Keratinocyte (primary cell): ENCODE results near the gene SNTB2. TPM values are rescaled to one million over a fixed set of nuclear protein-coding genes. Genes with fewer than 3 reads are reported as not detected.

Experiments
- DNase-seq: peaks from one replicate; pipeline ENCODE4 v3.0.0-alpha.2; 2011; ENCODE audit warnings: low read depth, missing footprints, low spot score
- FAIRE-seq: peaks from 2 replicates; lab custom pipeline; 2011; peaks lifted over from hg19 to GRCh38; lab: Jason Lieb, UNC
- H2AFZ ChIP-seq: 2 replicates; pipeline ENCODE4 v1.6.0; 2012; ENCODE audit warnings: low read length, control low read depth, inconsistent platforms; ENCODE audit not compliant: control insufficient read depth
- H3K27ac ChIP-seq: 2 replicates; pipeline ENCODE4 v1.5.1; 2011; ENCODE audit warnings: low read length; ENCODE audit not compliant: control insufficient read depth, insufficient read depth
- H3K27me3 ChIP-seq: 3 replicates; pipeline ENCODE4 v1.6.0; 2011; ENCODE audit warnings: low read length; ENCODE audit not compliant: control insufficient read depth, insufficient read depth; ENCODE audit errors: extremely low read depth
- H3K36me3 ChIP-seq, 2 experiments: 2 replicates in 1 of 2; 3 replicates in 1 of 2; pipeline ENCODE4 v1.5.1; 2011; ENCODE audit warnings: low read length in 2 of 2, mild to moderate bottlenecking in 1 of 2; ENCODE audit not compliant: control insufficient read depth in 2 of 2, insufficient read depth in 2 of 2; ENCODE audit errors: extremely low read depth in 1 of 2
- H3K4me1 ChIP-seq: 3 replicates; pipeline ENCODE4 v1.5.1; 2011; ENCODE audit warnings: low read length; ENCODE audit not compliant: control insufficient read depth, insufficient read depth; ENCODE audit errors: extremely low read depth
- H3K4me2 ChIP-seq: 3 replicates; pipeline ENCODE4 v1.6.0; 2011; ENCODE audit warnings: low read depth, low read length; ENCODE audit not compliant: control insufficient read depth, insufficient read depth; ENCODE audit errors: extremely low read depth
- H3K4me3 ChIP-seq, 3 experiments: fragments of 200-600 bp in 1 of 3; sonication (generic) in 1 of 3; 2 replicates in 2 of 3; 3 replicates in 1 of 3; pipeline ENCODE4 v1.5.1; 2011 to 2016; ENCODE audit warnings: low read length in 3 of 3, mild to moderate bottlenecking in 3 of 3, control low read depth in 2 of 3, inconsistent platforms in 1 of 3, low read depth in 1 of 3, mixed read lengths in 1 of 3, mixed run types in 1 of 3, moderate library complexity in 1 of 3; ENCODE audit not compliant: control insufficient read depth in 2 of 3, insufficient read depth in 2 of 3; ENCODE audit errors: extremely low read depth in 1 of 3
- H3K79me2 ChIP-seq: 2 replicates; pipeline ENCODE4 v1.6.0; 2012; ENCODE audit warnings: low read length; ENCODE audit not compliant: control insufficient read depth, insufficient read depth
- H3K9ac ChIP-seq: 3 replicates; pipeline ENCODE4 v1.6.0; 2011; ENCODE audit warnings: low read length; ENCODE audit not compliant: control insufficient read depth, insufficient read depth; ENCODE audit errors: extremely low read depth
- H3K9me1 ChIP-seq: 3 replicates; pipeline ENCODE4 v1.6.0; 2011; ENCODE audit warnings: low read length; ENCODE audit not compliant: control insufficient read depth, insufficient read depth; ENCODE audit errors: extremely low read depth
- H3K9me3 ChIP-seq: 2 replicates; pipeline ENCODE4 v1.5.1; 2012; ENCODE audit warnings: low read depth, low read length; ENCODE audit not compliant: control insufficient read depth
- H4K20me1 ChIP-seq: 3 replicates; pipeline ENCODE4 v1.6.0; 2011; ENCODE audit warnings: low read length; ENCODE audit not compliant: control insufficient read depth, insufficient read depth; ENCODE audit errors: extremely low read depth
- EZH2 ChIP-seq: IDR thresholded peaks from one replicate; pipeline ENCODE4 v1.6.1; 2012; ENCODE audit warnings: inconsistent platforms, mild to moderate bottlenecking, low read length, moderate library complexity
- dilution Hi-C: fragments of 300-500 bp; cut with MboI; formaldehyde crosslinking; loops from one replicate; pipeline ENCODE4 v1.7.0; 2020; ENCODE audit warnings: low sequenced_read_pairs; ENCODE audit not compliant: extremely low pct_ligation_motif_present
- polyA plus RNA-seq, 5 experiments: library from polyadenylated mRNA; depleted of rRNA in 3 of 5; stranded (reverse) in 3 of 5; stranded (forward) in 1 of 5; unstranded in 1 of 5; fragments of >200 nt; gene quantifications; 1 replicate in 1 of 5; 2 replicates in 3 of 5; 3 replicates in 1 of 5; pipeline versions ENCODE4 v1.2.1 to v1.2.3, GENCODE V29; 2011 to 2012; ENCODE audit warnings: missing spikeins in 2 of 5, low read depth in 1 of 5, low replicate concordance in 1 of 5
- TF ChIP-seq, protein P1 (sequence below), 3 experiments: IDR thresholded peaks in 1 of 3; conservative IDR thresholded peaks in 1 of 3; optimal IDR thresholded peaks in 1 of 3; 2 replicates in 2 of 3; 3 replicates in 1 of 3; pipeline versions ENCODE3 to v1.5.1; 2011; ENCODE audit warnings: low read length in 3 of 3, mild to moderate bottlenecking in 3 of 3, moderate library complexity in 2 of 3, control low read depth in 1 of 3, inconsistent platforms in 1 of 3; ENCODE audit not compliant: insufficient read depth in 2 of 3; ENCODE audit errors: extremely low read depth in 1 of 3

The SNTB2 gene
- polyA plus RNA-seq, 1 donor (not counting 4 experiments of a cell fraction or from before 2014, with no cell fraction given), result 15.9 TPM

DNA sequence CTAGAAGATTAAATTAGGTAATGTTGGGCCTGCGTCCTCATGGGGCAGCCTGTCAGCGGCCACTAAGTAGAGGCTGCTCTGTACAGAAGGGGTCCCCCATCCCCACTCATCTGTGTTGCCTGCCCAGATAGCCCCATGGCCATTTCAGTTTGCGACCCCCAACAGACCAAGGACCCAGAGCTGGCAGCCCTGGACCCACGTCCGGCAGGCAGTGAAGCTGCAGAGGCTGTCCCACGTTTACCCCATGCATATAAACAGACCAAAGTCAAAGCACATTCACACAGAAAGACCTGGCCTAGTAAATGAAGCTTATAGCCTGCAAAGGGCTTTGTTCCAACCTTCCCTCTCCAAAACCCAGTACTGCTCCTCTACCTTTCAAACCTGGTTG, 138.8 kb downstream of the SNTB2 start:
- H3K4me2 ChIP-seq, result no peak overlapping the region
- H3K4me3 ChIP-seq, result no peak overlapping the region
- H2AFZ ChIP-seq, result no peak overlapping the region

DNA sequence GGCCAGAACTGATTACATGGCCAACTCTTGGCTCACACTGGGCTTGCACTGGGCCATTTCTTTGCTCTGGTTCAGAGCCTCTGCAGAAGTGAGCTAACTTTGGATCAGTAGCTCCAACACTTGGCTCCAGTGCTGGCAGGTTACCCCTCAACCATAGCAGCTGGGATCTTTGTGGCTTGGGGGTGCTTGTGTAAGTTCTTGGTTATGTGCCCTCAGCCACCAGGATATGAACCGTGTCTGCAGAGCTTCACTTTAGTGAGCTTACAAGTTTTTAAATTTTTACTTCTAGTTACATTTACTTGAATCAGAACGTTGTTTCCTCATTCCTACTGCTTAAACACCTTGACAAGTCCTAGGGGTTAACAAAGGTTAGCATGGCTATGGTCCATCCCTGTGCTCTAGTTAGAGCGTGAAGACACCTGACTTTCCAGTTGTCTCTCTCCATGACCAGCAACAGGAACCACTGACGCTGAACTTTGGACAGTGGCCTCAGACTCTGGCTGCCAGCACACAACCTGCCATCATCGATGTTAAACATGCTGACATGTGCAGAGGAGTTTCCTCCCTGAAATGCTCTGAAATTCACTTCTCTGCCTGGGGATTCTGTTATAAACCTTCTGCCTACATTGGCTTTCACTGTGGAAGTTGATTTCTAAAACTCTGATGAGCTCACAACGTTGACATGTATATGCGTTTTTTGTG, 139.4 kb downstream of the SNTB2 start:
- H3K79me2 ChIP-seq, result peaks cover 72% of the 10 kb centered on the region
- TF ChIP-seq, protein P1, sequence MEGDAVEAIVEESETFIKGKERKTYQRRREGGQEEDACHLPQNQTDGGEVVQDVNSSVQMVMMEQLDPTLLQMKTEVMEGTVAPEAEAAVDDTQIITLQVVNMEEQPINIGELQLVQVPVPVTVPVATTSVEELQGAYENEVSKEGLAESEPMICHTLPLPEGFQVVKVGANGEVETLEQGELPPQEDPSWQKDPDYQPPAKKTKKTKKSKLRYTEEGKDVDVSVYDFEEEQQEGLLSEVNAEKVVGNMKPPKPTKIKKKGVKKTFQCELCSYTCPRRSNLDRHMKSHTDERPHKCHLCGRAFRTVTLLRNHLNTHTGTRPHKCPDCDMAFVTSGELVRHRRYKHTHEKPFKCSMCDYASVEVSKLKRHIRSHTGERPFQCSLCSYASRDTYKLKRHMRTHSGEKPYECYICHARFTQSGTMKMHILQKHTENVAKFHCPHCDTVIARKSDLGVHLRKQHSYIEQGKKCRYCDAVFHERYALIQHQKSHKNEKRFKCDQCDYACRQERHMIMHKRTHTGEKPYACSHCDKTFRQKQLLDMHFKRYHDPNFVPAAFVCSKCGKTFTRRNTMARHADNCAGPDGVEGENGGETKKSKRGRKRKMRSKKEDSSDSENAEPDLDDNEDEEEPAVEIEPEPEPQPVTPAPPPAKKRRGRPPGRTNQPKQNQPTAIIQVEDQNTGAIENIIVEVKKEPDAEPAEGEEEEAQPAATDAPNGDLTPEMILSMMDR (optimal IDR thresholded peaks at IDR 0.05 in 1 of 3, IDR thresholded peaks at IDR 0.05 in 1 of 3, conservative IDR thresholded peaks at IDR 0.05 in 1 of 3; ENCODE audit: extremely low read depth in 1 of 3, insufficient read depth in 2 of 3, low read length in 3 of 3), result no peak
- TF ChIP-seq EZH2, result no peak
- H3K36me3 ChIP-seq, result peaks cover 26 to 45% of the 10 kb centered on the region in 2 experiments
- H3K4me1 ChIP-seq, result peaks cover 15% of the 10 kb centered on the region
- H3K9me1 ChIP-seq, result no peaks in the 10 kb centered on the region
- H3K9ac ChIP-seq, result no peak overlapping the region
- H3K4me3 ChIP-seq, result no peak overlapping the region
- H3K27ac ChIP-seq, result no peak overlapping the region
- no peak for DNase-seq
- no peak overlapping the region for H3K4me2 ChIP-seq
- no peaks in the 10 kb centered on the region for H3K9me3 ChIP-seq
- peaks cover 11% of the 10 kb centered on the region for H4K20me1 ChIP-seq
- H2AFZ ChIP-seq, result no peak overlapping the region
- no peak for FAIRE-seq
- dilution Hi-C loops, result no loop called here
- H3K27me3 ChIP-seq, result no peaks in the 10 kb centered on the region

More for the DNA sequence above, 138.8 kb downstream of the SNTB2 start:
- Histone ChIP-seq H3K9ac (no peak overlapping the region), H3K27ac (no peak overlapping the region), H3K9me3 (no peaks in the 10 kb centered on the region), H3K4me1 (peaks cover 15% of the 10 kb centered on the region), H3K79me2 (peaks cover 76% of the 10 kb centered on the region), H3K36me3 (peaks cover 30 to 50% of the 10 kb centered on the region in 2 experiments), H3K9me1 (no peaks in the 10 kb centered on the region), H4K20me1 (peaks cover 13% of the 10 kb centered on the region), H3K27me3 (no peaks in the 10 kb centered on the region)
- dilution Hi-C loops, result no loop called here
- DNase-seq (no peak), FAIRE-seq (no peak)
- no peak for TF ChIP-seq EZH2
- TF ChIP-seq, protein P1 (optimal IDR thresholded peaks at IDR 0.05 in 1 of 3, IDR thresholded peaks at IDR 0.05 in 1 of 3, conservative IDR thresholded peaks at IDR 0.05 in 1 of 3; ENCODE audit: extremely low read depth in 1 of 3, insufficient read depth in 2 of 3, low read length in 3 of 3), result no peak
